H9 (cell line): ENCODE data around the gene C2CD2. TPM values are rescaled to one million over a fixed set of nuclear protein-coding genes. Genes with fewer than 3 reads are reported as not detected.

ENCODE experiments used
- DNase-seq: peaks from one replicate; pipeline ENCODE4 v3.0.0-alpha.2; 2017
- H2AFZ ChIP-seq: one replicate; pipeline ENCODE4 v1.6.1; 2013; ENCODE audit warnings: mild to moderate bottlenecking, low read length, control low read depth, moderate library complexity
- H2AK5ac ChIP-seq: 2 replicates; pipeline ENCODE4 v1.6.1; 2013; ENCODE audit warnings: low read length, control low read depth, mixed read lengths; ENCODE audit not compliant: insufficient read length
- H2BK120ac ChIP-seq: one replicate; pipeline ENCODE4 v1.6.1; 2013; ENCODE audit warnings: low read depth, mild to moderate bottlenecking, low read length, control low read depth, inconsistent platforms; ENCODE audit not compliant: poor library complexity, severe bottlenecking
- H2BK12ac ChIP-seq: 2 replicates; pipeline ENCODE4 v1.6.1; 2013; ENCODE audit warnings: low read length, control low read depth, mixed read lengths, low read depth; ENCODE audit not compliant: insufficient read length
- H2BK15ac ChIP-seq: 2 replicates; pipeline ENCODE4 v1.6.1; 2013; ENCODE audit warnings: low read depth, low read length, control low read depth
- H2BK20ac ChIP-seq: one replicate; pipeline ENCODE4 v1.6.1; 2013; ENCODE audit warnings: low read depth, mild to moderate bottlenecking, low read length, control low read depth, inconsistent platforms; ENCODE audit not compliant: poor library complexity, severe bottlenecking
- H2BK5ac ChIP-seq: 2 replicates; pipeline ENCODE4 v1.6.1; 2013; ENCODE audit warnings: low read length, control low read depth, mixed read lengths; ENCODE audit not compliant: insufficient read length
- H3K14ac ChIP-seq: 2 replicates; pipeline ENCODE4 v1.6.1; 2013; ENCODE audit warnings: low read length, control low read depth; ENCODE audit not compliant: insufficient read depth
- H3K18ac ChIP-seq: 2 replicates; pipeline ENCODE4 v1.6.1; 2013; ENCODE audit warnings: low read depth, mild to moderate bottlenecking, mixed read lengths, low read length, control low read depth; ENCODE audit not compliant: insufficient read length
- H3K23ac ChIP-seq: 2 replicates; pipeline ENCODE4 v1.6.1; 2013; ENCODE audit warnings: low read length, control low read depth, mixed read lengths, low read depth; ENCODE audit not compliant: insufficient read length
- H3K23me2 ChIP-seq: 2 replicates; pipeline ENCODE4 v1.6.1; 2013; ENCODE audit warnings: low read depth, mild to moderate bottlenecking, mixed read lengths, low read length, control low read depth; ENCODE audit not compliant: insufficient read length, poor library complexity, severe bottlenecking
- H3K27ac ChIP-seq: 2 replicates; pipeline ENCODE4 v1.5.1; 2013; ENCODE audit warnings: low read length, control low read depth, mixed read lengths, low read depth; ENCODE audit not compliant: insufficient read length
- H3K27me3 ChIP-seq: 2 replicates; pipeline ENCODE4 v1.6.1; 2013; ENCODE audit warnings: low read length, control low read depth, inconsistent platforms; ENCODE audit not compliant: insufficient read depth
- H3K4ac ChIP-seq: 2 replicates; pipeline ENCODE4 v1.6.1; 2013; ENCODE audit warnings: low read depth, mild to moderate bottlenecking, control low read depth, inconsistent platforms, low read length, moderate library complexity
- H3K4me1 ChIP-seq: 2 replicates; pipeline ENCODE4 v1.6.1; 2013; ENCODE audit warnings: low read length, control low read depth, inconsistent platforms; ENCODE audit not compliant: insufficient read depth
- H3K4me2 ChIP-seq: 2 replicates; pipeline ENCODE4 v1.6.1; 2013; ENCODE audit warnings: low read length, control low read depth, mixed read lengths; ENCODE audit not compliant: insufficient read length, insufficient read depth
- H3K56ac ChIP-seq: 2 replicates; pipeline ENCODE4 v1.6.1; 2013; ENCODE audit warnings: low read depth, mild to moderate bottlenecking, mixed read lengths, low read length, control low read depth; ENCODE audit not compliant: insufficient read length
- H3K79me1 ChIP-seq: 2 replicates; pipeline ENCODE4 v1.6.1; 2013; ENCODE audit warnings: low read depth, mild to moderate bottlenecking, moderate library complexity, low read length, control low read depth, inconsistent platforms; ENCODE audit not compliant: insufficient read depth, poor library complexity, severe bottlenecking
- H3K79me2 ChIP-seq: 2 replicates; pipeline ENCODE4 v1.6.1; 2013; ENCODE audit warnings: low read length, control low read depth, inconsistent platforms; ENCODE audit not compliant: insufficient read depth
- H3K9ac ChIP-seq: 2 replicates; pipeline ENCODE4 v1.6.1; 2013; ENCODE audit warnings: low read length, control low read depth, mixed read lengths; ENCODE audit not compliant: insufficient read length; ENCODE audit errors: extremely low read depth
- H3K9me3 ChIP-seq: one replicate; pipeline ENCODE4 v1.6.1; 2013; ENCODE audit warnings: low read depth, low read length, inconsistent platforms; ENCODE audit not compliant: control insufficient read depth
- H3T11ph ChIP-seq: one replicate; pipeline ENCODE4 v1.6.1; 2013; ENCODE audit warnings: mild to moderate bottlenecking, low read length, control low read depth, inconsistent platforms
- H4K20me1 ChIP-seq: one replicate; pipeline ENCODE4 v1.6.1; 2013; ENCODE audit not compliant: control insufficient read depth, insufficient read length, insufficient read depth
- H4K5ac ChIP-seq: 2 replicates; pipeline ENCODE4 v1.6.1; 2013; ENCODE audit warnings: low read depth, mild to moderate bottlenecking, mixed read lengths, low read length, control low read depth; ENCODE audit not compliant: insufficient read length
- H4K8ac ChIP-seq: replicated peaks from 2 replicates; pipeline ENCODE4 v1.6.1; 2013; ENCODE audit warnings: low read length, control low read depth, mixed read lengths, low read depth; ENCODE audit not compliant: insufficient read length
- H4K91ac ChIP-seq: 2 replicates; pipeline ENCODE4 v1.6.1; 2013; ENCODE audit warnings: low read depth, mild to moderate bottlenecking, moderate library complexity, mixed read lengths, low read length, control low read depth; ENCODE audit not compliant: insufficient read length
- H3K27ac Mint-ChIP-seq, 3 experiments: 2 replicates in 2 of 3; 3 replicates in 1 of 3; pipeline ENCODE4 v1.8.0; 2020 to 2021; ENCODE audit warnings: mixed read lengths in 3 of 3, mild to moderate bottlenecking in 1 of 3, moderate library complexity in 1 of 3
- H3K27me3 Mint-ChIP-seq: 2 replicates; pipeline ENCODE4 v1.8.0; 2021; ENCODE audit warnings: low read depth, mild to moderate bottlenecking, moderate library complexity, mixed read lengths
- H3K36me3 Mint-ChIP-seq, 3 experiments: 2 replicates in 2 of 3; 3 replicates in 1 of 3; pipeline ENCODE4 v1.8.0; 2020 to 2021; ENCODE audit warnings: low read depth in 3 of 3, mixed read lengths in 3 of 3; ENCODE audit not compliant: insufficient read depth in 1 of 3
- H3K4me1 Mint-ChIP-seq, 2 experiments: 2 replicates each; pipeline ENCODE4 v1.8.0; 2020; ENCODE audit warnings: mixed read lengths in 2 of 2
- H3K4me3 Mint-ChIP-seq, 2 experiments: 2 replicates in 1 of 2; 3 replicates in 1 of 2; pipeline ENCODE4 v1.8.0; 2020 to 2021; ENCODE audit warnings: mild to moderate bottlenecking in 2 of 2, mixed read lengths in 2 of 2, moderate library complexity in 1 of 2
- H3K9me3 Mint-ChIP-seq, 2 experiments: 2 replicates in 1 of 2; 3 replicates in 1 of 2; pipeline ENCODE4 v1.8.0; 2020; ENCODE audit warnings: mild to moderate bottlenecking in 2 of 2, mixed read lengths in 2 of 2, moderate library complexity in 1 of 2
- CTCF ChIP-seq: fragments of 200-600 bp; sonication (generic); conservative IDR thresholded peaks from 3 replicates; pipeline ENCODE4 v1.8.0; 2021; ENCODE audit warnings: antibody characterized with exemption, mild to moderate bottlenecking
- WGBS: extraction: QIAGEN DNeasy Blood & Tissue Kit; methylation state at CpG from one replicate; pipeline ENCODE4 v1.1.7; 2013; ENCODE audit warnings: missing lambda C conversion rate, low lambda C conversion rate, mixed read lengths; ENCODE audit not compliant: insufficient read length; ENCODE audit errors: extremely low coverage; 5-methylcytosine and 5-hydroxymethylcytosine counted together
- total RNA-seq: library from RNA; stranded (reverse); gene quantifications from 2 replicates; pipeline ENCODE4 v1.2.1, GENCODE V29; 2021

The C2CD2 gene
- total RNA-seq, 1 experiment from 2014 or later: 14.6 TPM

GRCh38 chr21:41852151-41852928, 101.5 kb downstream of the C2CD2 start:
- no peak overlapping the region for H2BK15ac ChIP-seq
- H4K8ac ChIP-seq: no peak overlapping the region
- H3K79me2 ChIP-seq: no peaks in the 10 kb centered on the region
- no peak overlapping the region for H3K14ac ChIP-seq
- no peaks in the 10 kb centered on the region for H3K79me1 ChIP-seq
- Mint-ChIP-seq H3K27ac (no peak overlapping the region), H3K4me1 (0 out of 4 replicates have a peak, but pooled peaks cover 0 to 4% of the 10 kb centered on the region in 2 experiments), H3K4me3 (no peak overlapping the region), H3K27me3 (no peaks in the 10 kb centered on the region), H3K9me3 (no peaks in the 10 kb centered on the region), H3K36me3 (peaks cover 10 to 29% (median 26%) of the 10 kb centered on the region in 3 experiments)
- H2BK12ac ChIP-seq: no peak overlapping the region
- no peak overlapping the region for H3K4ac ChIP-seq
- no peak for DNase-seq
- H3K23me2 ChIP-seq: no peaks in the 10 kb centered on the region
- H4K5ac ChIP-seq: no peak overlapping the region
- H3K27me3 ChIP-seq: no peaks in the 10 kb centered on the region
- no peaks in the 10 kb centered on the region for H4K20me1 ChIP-seq
- no peak overlapping the region for H3K56ac ChIP-seq
- no peak overlapping the region for H3K27ac ChIP-seq
- H2BK120ac ChIP-seq: no peak overlapping the region
- no peak overlapping the region for H2AFZ ChIP-seq
- WGBS: no CpG with 5 or more reads among the region's 21 CpGs
- H2BK5ac ChIP-seq: no peak overlapping the region
- no peak overlapping the region for H3K4me2 ChIP-seq
- no peaks in the 10 kb centered on the region for H3K9me3 ChIP-seq
- no peak overlapping the region for H3K9ac ChIP-seq
- no peaks in the 10 kb centered on the region for H3K4me1 ChIP-seq
- no peak overlapping the region for H4K91ac ChIP-seq
- no peak overlapping the region for H2AK5ac ChIP-seq
- H3K18ac ChIP-seq: no peak overlapping the region
- no peak for TF ChIP-seq CTCF
- no peak overlapping the region for H2BK20ac ChIP-seq
- no peak overlapping the region for H3T11ph ChIP-seq
- no peak overlapping the region for H3K23ac ChIP-seq
